Right atrium auricular region (tissue), 2 donors: ENCODE measurements around the gene ASAP2. TPM values are rescaled to one million over a fixed set of nuclear protein-coding genes. Genes with fewer than 3 reads are reported as not detected.

ENCODE experiments used
- DNase-seq: peaks from one replicate; pipeline ENCODE4 v3.0.0-alpha.2; 2019; ENCODE audit warnings: low spot score
- H3K27ac ChIP-seq, 2 donors: fragments of 200-600 bp; sonication (generic); 1 replicate in 1 of 2; 2 replicates in 1 of 2; pipeline ENCODE4 v1.5.1; 2016 to 2019
- H3K27me3 ChIP-seq, 2 donors: fragments of 200-600 bp; sonication (generic); one replicate each; pipeline versions ENCODE4 v1.5.1 to v1.6.0; 2017 to 2019
- H3K36me3 ChIP-seq: fragments of 200-600 bp; sonication (generic); one replicate; pipeline ENCODE4 v1.5.1; 2016
- H3K4me1 ChIP-seq, 2 donors: fragments of 200-600 bp; sonication (generic); one replicate each; pipeline versions ENCODE4 v1.5.1 to v1.6.0; 2017 to 2019
- H3K4me3 ChIP-seq, 2 donors: fragments of 200-600 bp; sonication (generic); 1 replicate in 1 of 2; 2 replicates in 1 of 2; pipeline ENCODE4 v1.5.1; 2017 to 2019; ENCODE audit warnings: mild to moderate bottlenecking in 1 of 2, moderate library complexity in 1 of 2
- H3K9me3 ChIP-seq, 2 donors: fragments of 200-600 bp; sonication (generic); one replicate each; pipeline ENCODE4 v1.5.1; 2019
- total RNA-seq, 2 donors: library from RNA; depleted of rRNA; stranded (reverse); fragments of >200 nt; gene quantifications; one replicate each; pipeline ENCODE4 v1.1.0, GENCODE V29; 2016
- TF ChIP-seq, protein P1 (sequence below), 2 donors: fragments of 200-600 bp; sonication (generic); IDR thresholded peaks; one replicate each; pipeline ENCODE4 v1.5.1; 2019; ENCODE audit warnings: antibody characterized with exemption in 2 of 2

The ASAP2 gene
- total RNA-seq, 2 donors from 2014 or later = 13.2 to 20.3 TPM

DNA sequence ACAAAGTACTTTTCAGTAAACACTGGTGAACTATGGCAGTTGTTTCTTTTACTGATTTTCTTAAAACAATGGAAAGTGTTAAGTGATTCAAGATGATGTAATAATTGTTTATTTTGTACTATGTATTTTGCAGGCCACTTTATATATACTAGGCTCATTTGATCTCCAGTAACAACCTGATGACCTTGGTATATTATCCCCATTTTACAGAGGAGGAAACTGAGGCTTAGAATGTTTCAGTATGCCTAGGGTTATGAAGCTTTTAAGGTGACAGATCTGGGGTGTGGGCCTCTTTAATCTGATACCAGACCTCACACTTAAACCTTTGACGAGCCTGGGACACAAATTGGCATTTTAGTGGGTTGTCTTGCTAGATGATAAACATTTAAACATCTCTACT lies 153.5 kb downstream of the ASAP2 start:
- Histone ChIP-seq H3K4me1 (peaks cover 0 to 5% of the 10 kb centered on the region in 2 donors), H3K27me3 (no peaks in the 10 kb centered on the region), H3K9me3 (no peaks in the 10 kb centered on the region), H3K36me3 (peaks cover 18% of the 10 kb centered on the region), H3K27ac (no peak overlapping the region), H3K4me3 (no peak overlapping the region)
- no peak for DNase-seq
- TF ChIP-seq, protein P1, sequence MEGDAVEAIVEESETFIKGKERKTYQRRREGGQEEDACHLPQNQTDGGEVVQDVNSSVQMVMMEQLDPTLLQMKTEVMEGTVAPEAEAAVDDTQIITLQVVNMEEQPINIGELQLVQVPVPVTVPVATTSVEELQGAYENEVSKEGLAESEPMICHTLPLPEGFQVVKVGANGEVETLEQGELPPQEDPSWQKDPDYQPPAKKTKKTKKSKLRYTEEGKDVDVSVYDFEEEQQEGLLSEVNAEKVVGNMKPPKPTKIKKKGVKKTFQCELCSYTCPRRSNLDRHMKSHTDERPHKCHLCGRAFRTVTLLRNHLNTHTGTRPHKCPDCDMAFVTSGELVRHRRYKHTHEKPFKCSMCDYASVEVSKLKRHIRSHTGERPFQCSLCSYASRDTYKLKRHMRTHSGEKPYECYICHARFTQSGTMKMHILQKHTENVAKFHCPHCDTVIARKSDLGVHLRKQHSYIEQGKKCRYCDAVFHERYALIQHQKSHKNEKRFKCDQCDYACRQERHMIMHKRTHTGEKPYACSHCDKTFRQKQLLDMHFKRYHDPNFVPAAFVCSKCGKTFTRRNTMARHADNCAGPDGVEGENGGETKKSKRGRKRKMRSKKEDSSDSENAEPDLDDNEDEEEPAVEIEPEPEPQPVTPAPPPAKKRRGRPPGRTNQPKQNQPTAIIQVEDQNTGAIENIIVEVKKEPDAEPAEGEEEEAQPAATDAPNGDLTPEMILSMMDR (IDR thresholded peaks at IDR 0.05) = no peak

DNA sequence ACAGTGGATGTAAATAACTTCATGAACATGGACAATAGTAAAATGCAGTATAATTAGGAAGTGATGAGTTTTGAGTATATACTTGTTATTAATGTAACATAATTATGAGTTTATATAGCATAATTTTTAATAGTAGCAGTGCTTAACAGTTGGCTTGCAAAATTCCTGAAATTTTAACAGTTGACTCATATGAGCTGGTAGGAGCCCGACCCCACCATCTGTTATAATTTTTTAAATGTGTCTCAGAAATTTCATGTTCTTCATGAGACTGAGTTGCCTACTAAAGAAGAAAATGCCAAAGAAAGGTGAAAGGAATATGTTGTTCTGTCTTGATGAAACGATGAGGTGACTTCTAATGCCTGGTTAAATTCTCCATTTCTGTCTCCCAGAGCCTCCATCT lies 154.1 kb downstream of the ASAP2 start:
- Histone ChIP-seq H3K9me3 (no peaks in the 10 kb centered on the region), H3K27me3 (no peaks in the 10 kb centered on the region), H3K4me1 (peaks cover 0 to 7% of the 10 kb centered on the region in 2 donors), H3K36me3 (peaks cover 19% of the 10 kb centered on the region), H3K27ac (no peak overlapping the region), H3K4me3 (no peak overlapping the region)
- TF ChIP-seq, protein P1 (IDR thresholded peaks at IDR 0.05) = no peak
- DNase-seq = no peak

DNA sequence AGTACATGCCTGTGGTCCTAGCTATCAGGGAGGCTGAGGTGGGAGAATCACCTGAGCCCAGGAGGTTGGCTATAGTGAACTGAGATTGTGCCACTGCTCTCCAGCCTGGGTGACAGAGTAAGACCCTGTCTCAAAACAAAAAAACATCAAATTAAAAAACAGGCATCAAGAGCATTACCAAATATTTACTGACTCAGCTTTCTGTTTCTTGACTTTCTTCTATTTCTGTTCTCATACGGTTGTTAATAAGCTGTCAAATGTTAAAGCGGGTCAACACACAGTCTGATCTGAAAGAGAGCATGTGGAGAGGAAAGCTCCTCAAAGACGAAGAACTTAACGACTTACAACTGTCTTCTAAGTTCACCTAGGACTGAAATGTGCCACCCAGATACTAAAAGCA lies 157.8 kb downstream of the ASAP2 start:
- no peak for DNase-seq
- TF ChIP-seq, protein P1 (IDR thresholded peaks at IDR 0.05) = no peak
- H3K27me3 ChIP-seq = no peaks in the 10 kb centered on the region
- H3K36me3 ChIP-seq = peaks cover 37% of the 10 kb centered on the region
- no peak overlapping the region for H3K4me3 ChIP-seq
- no peaks in the 10 kb centered on the region for H3K9me3 ChIP-seq
- no peak overlapping the region for H3K27ac ChIP-seq
- H3K4me1 ChIP-seq = peaks cover 0 to 7% of the 10 kb centered on the region in 2 donors

DNA sequence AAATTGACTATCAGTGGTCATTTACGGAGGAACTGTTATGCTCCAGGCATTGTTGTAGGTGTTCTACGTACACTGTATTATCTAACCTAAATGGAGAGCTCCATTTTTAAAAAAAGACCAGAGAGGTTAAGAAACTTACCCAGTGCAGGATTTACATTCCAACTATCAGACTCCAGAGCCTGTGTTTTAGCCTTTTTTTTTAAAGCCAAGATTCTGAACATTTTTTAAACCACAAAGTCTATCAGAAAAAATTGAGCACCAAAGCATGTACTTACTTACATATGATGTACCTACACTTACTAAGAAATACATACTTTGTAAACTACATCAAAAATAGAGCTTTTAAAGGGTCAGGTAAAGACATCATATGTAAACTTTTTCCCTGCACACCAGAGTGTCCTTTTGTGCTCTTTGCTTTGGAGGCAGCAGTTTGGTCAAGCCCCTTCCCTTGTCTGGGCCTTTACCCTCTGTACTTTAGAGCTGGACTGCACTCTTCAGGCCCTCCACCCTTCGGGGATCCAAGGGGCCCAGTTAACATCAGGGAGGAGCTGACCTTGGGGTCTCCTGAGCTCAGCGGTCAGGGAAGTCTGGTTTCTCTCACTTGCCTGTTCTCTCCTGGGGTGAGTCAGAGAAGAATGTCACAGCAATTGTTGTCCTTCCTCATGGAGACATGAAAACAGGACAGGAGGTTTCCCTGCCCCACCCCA lies 158.3 kb downstream of the ASAP2 start:
- TF ChIP-seq, protein P1 (IDR thresholded peaks at IDR 0.05) = no peak
- peaks cover 40% of the 10 kb centered on the region for H3K36me3 ChIP-seq
- H3K9me3 ChIP-seq = no peaks in the 10 kb centered on the region
- H3K27me3 ChIP-seq = no peaks in the 10 kb centered on the region
- H3K27ac ChIP-seq = no peak overlapping the region
- H3K4me3 ChIP-seq = no peak overlapping the region
- peaks cover 0 to 7% of the 10 kb centered on the region in 2 donors for H3K4me1 ChIP-seq
- DNase-seq = no peak

DNA sequence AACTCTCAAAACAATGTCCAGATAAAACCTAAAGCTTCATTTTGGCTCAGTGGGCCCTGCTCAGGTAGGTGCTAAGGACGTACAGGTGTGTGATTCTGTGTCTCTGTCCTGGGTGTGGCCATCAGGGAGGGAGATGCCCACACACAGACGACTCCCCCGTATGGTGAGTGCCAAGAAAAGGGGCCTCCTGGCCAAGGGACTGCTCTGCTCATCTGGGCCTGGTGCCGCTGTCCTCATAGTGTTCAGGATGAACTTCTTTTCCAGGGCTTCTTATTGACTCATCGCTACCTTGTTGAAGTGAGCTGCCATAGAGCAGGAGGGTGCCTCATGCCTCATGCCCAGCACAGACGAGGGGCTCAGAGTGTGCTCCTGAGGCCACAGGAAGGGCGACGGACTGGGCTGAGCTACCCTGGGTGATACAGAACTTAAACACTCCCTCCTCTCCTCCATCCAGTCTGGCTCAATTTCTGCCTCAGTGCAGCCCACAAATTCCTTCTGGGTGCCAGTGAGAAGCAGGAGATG lies 158.9 kb downstream of the ASAP2 start:
- DNase-seq = no peak
- TF ChIP-seq, protein P1 (IDR thresholded peaks at IDR 0.05) = no peak
- peaks cover 0 to 7% of the 10 kb centered on the region in 2 donors for H3K4me1 ChIP-seq
- H3K27ac ChIP-seq = no peak overlapping the region
- no peak overlapping the region for H3K4me3 ChIP-seq
- no peaks in the 10 kb centered on the region for H3K9me3 ChIP-seq
- peaks cover 44% of the 10 kb centered on the region for H3K36me3 ChIP-seq
- no peaks in the 10 kb centered on the region for H3K27me3 ChIP-seq
